ENCODE measurements around the gene SDC1.

Gene SDC1

GRCh38 chr2:20182241-20182931 is 42.5 kb downstream of the SDC1 start:
- no peak for TF ChIP-seq FOXP2 (optimal IDR thresholded peaks at IDR 0.05; ENCODE audit: control extremely low read depth, extremely low read length, insufficient read depth)
- TF ChIP-seq EZH2 (IDR thresholded peaks at IDR 0.05) = no peak
- no peak for TF ChIP-seq POLR2AphosphoS5 (IDR thresholded peaks at IDR 0.05; ENCODE audit: borderline replicate concordance, low read depth, low read length)
- DNase-seq (ENCODE audit: low read depth, low spot score) = no peak
- Histone ChIP-seq H3K27ac (no peak overlapping the region), H3K4me3 (no peak overlapping the region), H3K9ac (ENCODE audit: insufficient read length) (no peak overlapping the region), H3K9me3 (ENCODE audit: low read depth, low read length) (no peaks in the 10 kb centered on the region), H3K36me3 (ENCODE audit: insufficient read depth, low read length) (no peaks in the 10 kb centered on the region)

GRCh38 chr2:20181761-20182160 is 43.2 kb downstream of the SDC1 start:
- TF ChIP-seq FOXP2 (optimal IDR thresholded peaks at IDR 0.05; ENCODE audit: control extremely low read depth, extremely low read length, insufficient read depth) (no peak), EZH2 (IDR thresholded peaks at IDR 0.05) (no peak), POLR2AphosphoS5 (IDR thresholded peaks at IDR 0.05; ENCODE audit: borderline replicate concordance, low read depth, low read length) (no peak)
- H3K4me3 ChIP-seq = no peak overlapping the region
- H3K9ac ChIP-seq (ENCODE audit: insufficient read length) = no peak overlapping the region
- H3K9me3 ChIP-seq (ENCODE audit: low read depth, low read length) = no peaks in the 10 kb centered on the region
- no peak overlapping the region for H3K27ac ChIP-seq
- DNase-seq (ENCODE audit: low read depth, low spot score) = no peak
- no peaks in the 10 kb centered on the region for H3K36me3 ChIP-seq (ENCODE audit: insufficient read depth, low read length)

GRCh38 chr2:20180676-20181648 is 44.0 kb downstream of the SDC1 start:
- no peak for DNase-seq (ENCODE audit: low read depth, low spot score)
- no peak overlapping the region for H3K27ac ChIP-seq
- TF ChIP-seq EZH2 (IDR thresholded peaks at IDR 0.05) (no peak), FOXP2 (optimal IDR thresholded peaks at IDR 0.05; ENCODE audit: control extremely low read depth, extremely low read length, insufficient read depth) (no peak), POLR2AphosphoS5 (IDR thresholded peaks at IDR 0.05; ENCODE audit: borderline replicate concordance, low read depth, low read length) (no peak)

GRCh38 chr2:20179755-20180594 is 45.0 kb downstream of the SDC1 start:
- no peak for TF ChIP-seq FOXP2 (optimal IDR thresholded peaks at IDR 0.05; ENCODE audit: control extremely low read depth, extremely low read length, insufficient read depth)
- no peak for TF ChIP-seq POLR2AphosphoS5 (IDR thresholded peaks at IDR 0.05; ENCODE audit: borderline replicate concordance, low read depth, low read length)
- TF ChIP-seq EZH2 (IDR thresholded peaks at IDR 0.05) = no peak
- Histone ChIP-seq H3K9me3 (ENCODE audit: low read depth, low read length) (no peaks in the 10 kb centered on the region), H3K9ac (ENCODE audit: insufficient read length) (no peak overlapping the region), H3K4me3 (no peak overlapping the region), H3K36me3 (ENCODE audit: insufficient read depth, low read length) (no peaks in the 10 kb centered on the region), H3K27ac (no peak overlapping the region)
- no peak for DNase-seq (ENCODE audit: low read depth, low spot score)

More at GRCh38 chr2:20180676-20181648, 44.0 kb downstream of the SDC1 start:
- Histone ChIP-seq H3K4me3 (no peak overlapping the region), H3K9me3 (ENCODE audit: low read depth, low read length) (no peaks in the 10 kb centered on the region), H3K9ac (ENCODE audit: insufficient read length) (no peak overlapping the region), H3K36me3 (ENCODE audit: insufficient read depth, low read length) (no peaks in the 10 kb centered on the region)

GRCh38 chr2:20179466-20179754 is 45.5 kb downstream of the SDC1 start:
- Histone ChIP-seq H3K9me3 (ENCODE audit: low read depth, low read length) (no peaks in the 10 kb centered on the region), H3K4me3 (no peak overlapping the region), H3K27ac (no peak overlapping the region), H3K36me3 (ENCODE audit: insufficient read depth, low read length) (no peaks in the 10 kb centered on the region), H3K9ac (ENCODE audit: insufficient read length) (no peak overlapping the region)
- DNase-seq (ENCODE audit: low read depth, low spot score) = no peak
- TF ChIP-seq POLR2AphosphoS5 (IDR thresholded peaks at IDR 0.05; ENCODE audit: borderline replicate concordance, low read depth, low read length) (no peak), EZH2 (IDR thresholded peaks at IDR 0.05) (no peak), FOXP2 (optimal IDR thresholded peaks at IDR 0.05; ENCODE audit: control extremely low read depth, extremely low read length, insufficient read depth) (no peak)

- no peaks in the 10 kb centered on the region for H3K9me3 ChIP-seq (ENCODE audit: low read depth, low read length)
- no peak for TF ChIP-seq EZH2 (IDR thresholded peaks at IDR 0.05)
- no peak for TF ChIP-seq FOXP2 (optimal IDR thresholded peaks at IDR 0.05; ENCODE audit: control extremely low read depth, extremely low read length, insufficient read depth)
- TF ChIP-seq POLR2AphosphoS5 (IDR thresholded peaks at IDR 0.05; ENCODE audit: borderline replicate concordance, low read depth, low read length) = no peak
- no peak overlapping the region for H3K9ac ChIP-seq (ENCODE audit: insufficient read length)
- no peak overlapping the region for H3K27ac ChIP-seq
- no peak overlapping the region for H3K4me3 ChIP-seq
- H3K36me3 ChIP-seq (ENCODE audit: insufficient read depth, low read length) = no peaks in the 10 kb centered on the region
- DNase-seq (ENCODE audit: low read depth, low spot score) = no peak
Measured at GRCh38 chr2:20178666-20179465, 46.1 kb downstream of the SDC1 start.

GRCh38 chr2:20178249-20178607 is 46.7 kb downstream of the SDC1 start:
- Histone ChIP-seq H3K9me3 (ENCODE audit: low read depth, low read length) (no peaks in the 10 kb centered on the region), H3K9ac (ENCODE audit: insufficient read length) (no peak overlapping the region), H3K4me3 (no peak overlapping the region), H3K36me3 (ENCODE audit: insufficient read depth, low read length) (no peaks in the 10 kb centered on the region), H3K27ac (no peak overlapping the region)
- TF ChIP-seq POLR2AphosphoS5 (IDR thresholded peaks at IDR 0.05; ENCODE audit: borderline replicate concordance, low read depth, low read length) = no peak
- TF ChIP-seq FOXP2 (optimal IDR thresholded peaks at IDR 0.05; ENCODE audit: control extremely low read depth, extremely low read length, insufficient read depth) = no peak
- TF ChIP-seq EZH2 (IDR thresholded peaks at IDR 0.05) = no peak
- no peak for DNase-seq (ENCODE audit: low read depth, low spot score)

Data from SK-N-MC (cell line).